DND-41 (cell line): Measurements from ENCODE around the gene SRGN.

Experiments used
- ATAC-seq: fragments of 200-7000 bp; cut with Tn5 transposase; 3 replicates; pipeline ENCODE4 v1.9.1; 2021; ENCODE audit warnings: low read depth; ENCODE audit not compliant: insufficient read depth
- DNase-seq: peaks from one replicate; pipeline ENCODE4 v3.0.0-alpha.2; 2020
- H2AFZ ChIP-seq: 2 replicates; pipeline ENCODE4 v1.6.0; 2012; ENCODE audit warnings: low read depth, low read length
- H3K27ac ChIP-seq: 2 replicates; pipeline ENCODE4 v1.5.1; 2012; ENCODE audit warnings: low read length, inconsistent platforms
- H3K27me3 ChIP-seq: fragments of 200-600 bp; sonication (generic); 2 replicates; pipeline ENCODE4 v1.6.0; 2012; ENCODE audit warnings: low read length, mild to moderate bottlenecking, inconsistent platforms; ENCODE audit not compliant: insufficient read depth, poor library complexity
- H3K36me3 ChIP-seq: 2 replicates; pipeline ENCODE4 v1.5.1; 2012; ENCODE audit warnings: low read length, inconsistent platforms; ENCODE audit not compliant: insufficient read depth
- H3K4me1 ChIP-seq: 2 replicates; pipeline ENCODE4 v1.5.1; 2012; ENCODE audit warnings: mild to moderate bottlenecking, low read length; ENCODE audit not compliant: insufficient read depth
- H3K4me2 ChIP-seq: 2 replicates; pipeline ENCODE4 v1.6.0; 2012; ENCODE audit warnings: mild to moderate bottlenecking, moderate library complexity, low read length, inconsistent platforms; ENCODE audit not compliant: insufficient read depth
- H3K4me3 ChIP-seq, 2 experiments: fragments of 200-600 bp in 1 of 2; shearing (Covaris generic) in 1 of 2; 2 replicates each; pipeline ENCODE4 v1.5.1; 2012 to 2016; ENCODE audit warnings: inconsistent platforms in 2 of 2, low read length in 2 of 2, mild to moderate bottlenecking in 2 of 2, low read depth in 1 of 2, moderate library complexity in 1 of 2
- H3K79me2 ChIP-seq: 2 replicates; pipeline ENCODE4 v1.6.0; 2012; ENCODE audit warnings: low read length, inconsistent platforms; ENCODE audit not compliant: insufficient read depth
- H3K9ac ChIP-seq: 2 replicates; pipeline ENCODE4 v1.6.0; 2012; ENCODE audit warnings: low read depth, mild to moderate bottlenecking, inconsistent platforms, low read length, moderate library complexity
- H3K9me3 ChIP-seq: 2 replicates; pipeline ENCODE4 v1.5.1; 2012; ENCODE audit warnings: low read length, moderate library complexity, mild to moderate bottlenecking, inconsistent platforms; ENCODE audit not compliant: insufficient read depth, severe bottlenecking
- H4K20me1 ChIP-seq: 2 replicates; pipeline ENCODE4 v1.6.0; 2012; ENCODE audit warnings: low read length; ENCODE audit not compliant: insufficient read depth
- EZH2 ChIP-seq: IDR thresholded peaks from 3 replicates; pipeline ENCODE4 v1.6.1; 2012; ENCODE audit warnings: borderline replicate concordance, low read depth, mild to moderate bottlenecking, moderate library complexity, low read length, inconsistent platforms; ENCODE audit not compliant: severe bottlenecking
- TF ChIP-seq, protein P1 (sequence below): IDR thresholded peaks from 2 replicates; pipeline ENCODE4 v1.5.1; 2012; ENCODE audit warnings: borderline replicate concordance, low read length, moderate library complexity, mild to moderate bottlenecking; ENCODE audit not compliant: poor library complexity, severe bottlenecking; ENCODE audit errors: extremely low read depth

The SRGN gene

GRCh38 chr10:69056129-69056528 lies 31.8 kb upstream of the SRGN start:
- no peaks in the 10 kb centered on the region for H3K79me2 ChIP-seq
- H4K20me1 ChIP-seq = 0 out of 2 replicates have a peak, but pooled peaks cover 3% of the 10 kb centered on the region
- no peak overlapping the region for H3K9ac ChIP-seq
- ATAC-seq = no peak
- no peak overlapping the region for H3K4me2 ChIP-seq
- no peak overlapping the region for H3K27ac ChIP-seq
- H3K4me3 ChIP-seq = no peak overlapping the region
- no peaks in the 10 kb centered on the region for H3K4me1 ChIP-seq
- H3K27me3 ChIP-seq = no peaks in the 10 kb centered on the region
- no peaks in the 10 kb centered on the region for H3K9me3 ChIP-seq
- TF ChIP-seq, protein P1, sequence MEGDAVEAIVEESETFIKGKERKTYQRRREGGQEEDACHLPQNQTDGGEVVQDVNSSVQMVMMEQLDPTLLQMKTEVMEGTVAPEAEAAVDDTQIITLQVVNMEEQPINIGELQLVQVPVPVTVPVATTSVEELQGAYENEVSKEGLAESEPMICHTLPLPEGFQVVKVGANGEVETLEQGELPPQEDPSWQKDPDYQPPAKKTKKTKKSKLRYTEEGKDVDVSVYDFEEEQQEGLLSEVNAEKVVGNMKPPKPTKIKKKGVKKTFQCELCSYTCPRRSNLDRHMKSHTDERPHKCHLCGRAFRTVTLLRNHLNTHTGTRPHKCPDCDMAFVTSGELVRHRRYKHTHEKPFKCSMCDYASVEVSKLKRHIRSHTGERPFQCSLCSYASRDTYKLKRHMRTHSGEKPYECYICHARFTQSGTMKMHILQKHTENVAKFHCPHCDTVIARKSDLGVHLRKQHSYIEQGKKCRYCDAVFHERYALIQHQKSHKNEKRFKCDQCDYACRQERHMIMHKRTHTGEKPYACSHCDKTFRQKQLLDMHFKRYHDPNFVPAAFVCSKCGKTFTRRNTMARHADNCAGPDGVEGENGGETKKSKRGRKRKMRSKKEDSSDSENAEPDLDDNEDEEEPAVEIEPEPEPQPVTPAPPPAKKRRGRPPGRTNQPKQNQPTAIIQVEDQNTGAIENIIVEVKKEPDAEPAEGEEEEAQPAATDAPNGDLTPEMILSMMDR = no peak
- TF ChIP-seq EZH2 = no peak
- no peak for DNase-seq
- H3K36me3 ChIP-seq = no peaks in the 10 kb centered on the region
- H2AFZ ChIP-seq = no peak overlapping the region

DNA sequence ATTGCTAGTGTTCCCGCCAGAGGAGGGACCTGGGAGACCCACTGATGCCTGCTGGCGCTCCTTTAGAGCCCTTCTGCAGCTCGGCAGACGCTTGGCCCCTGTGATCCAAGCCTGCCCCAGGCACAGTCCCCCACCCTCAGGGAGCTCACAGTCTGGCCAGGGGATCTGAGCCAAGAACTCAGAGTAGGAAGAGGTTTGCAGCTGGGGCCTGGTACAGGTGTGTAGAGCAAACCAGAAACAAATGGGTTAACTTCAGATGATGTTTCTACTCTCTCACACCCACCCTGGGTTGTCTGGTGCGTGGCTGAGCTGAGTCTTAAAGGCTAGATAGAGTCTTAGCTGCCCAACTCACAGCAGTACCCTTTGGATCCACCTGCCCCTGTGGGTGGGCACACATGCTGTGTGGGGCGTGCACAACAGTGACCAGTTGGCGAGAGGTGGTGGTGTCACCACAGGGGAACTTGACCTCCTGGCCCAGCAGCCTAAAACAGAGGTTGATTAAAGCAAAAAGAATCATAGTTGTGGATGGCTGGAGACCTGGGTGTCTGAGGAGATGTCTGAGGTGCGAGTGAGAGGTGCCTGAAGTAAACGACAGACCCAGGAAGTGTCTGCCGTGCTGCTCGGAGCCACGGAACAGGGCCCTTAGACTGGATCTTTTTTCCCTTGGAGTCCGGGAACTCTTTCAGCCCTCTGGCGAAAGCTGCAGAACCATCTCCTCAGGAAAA lies 31.2 kb upstream of the SRGN start:
- H4K20me1 ChIP-seq = 0 out of 2 replicates have a peak, but pooled peaks cover 3% of the 10 kb centered on the region
- H3K27ac ChIP-seq = no peak overlapping the region
- no peaks in the 10 kb centered on the region for H3K36me3 ChIP-seq
- H3K79me2 ChIP-seq = no peaks in the 10 kb centered on the region
- H3K9me3 ChIP-seq = no peaks in the 10 kb centered on the region
- TF ChIP-seq, protein P1 = no peak
- no peak for TF ChIP-seq EZH2
- no peaks in the 10 kb centered on the region for H3K27me3 ChIP-seq
- no peak for ATAC-seq
- DNase-seq = no peak
- H2AFZ ChIP-seq = no peak overlapping the region
- H3K4me3 ChIP-seq = no peak overlapping the region
- no peaks in the 10 kb centered on the region for H3K4me1 ChIP-seq
- H3K9ac ChIP-seq = no peak overlapping the region
- no peak overlapping the region for H3K4me2 ChIP-seq

DNA sequence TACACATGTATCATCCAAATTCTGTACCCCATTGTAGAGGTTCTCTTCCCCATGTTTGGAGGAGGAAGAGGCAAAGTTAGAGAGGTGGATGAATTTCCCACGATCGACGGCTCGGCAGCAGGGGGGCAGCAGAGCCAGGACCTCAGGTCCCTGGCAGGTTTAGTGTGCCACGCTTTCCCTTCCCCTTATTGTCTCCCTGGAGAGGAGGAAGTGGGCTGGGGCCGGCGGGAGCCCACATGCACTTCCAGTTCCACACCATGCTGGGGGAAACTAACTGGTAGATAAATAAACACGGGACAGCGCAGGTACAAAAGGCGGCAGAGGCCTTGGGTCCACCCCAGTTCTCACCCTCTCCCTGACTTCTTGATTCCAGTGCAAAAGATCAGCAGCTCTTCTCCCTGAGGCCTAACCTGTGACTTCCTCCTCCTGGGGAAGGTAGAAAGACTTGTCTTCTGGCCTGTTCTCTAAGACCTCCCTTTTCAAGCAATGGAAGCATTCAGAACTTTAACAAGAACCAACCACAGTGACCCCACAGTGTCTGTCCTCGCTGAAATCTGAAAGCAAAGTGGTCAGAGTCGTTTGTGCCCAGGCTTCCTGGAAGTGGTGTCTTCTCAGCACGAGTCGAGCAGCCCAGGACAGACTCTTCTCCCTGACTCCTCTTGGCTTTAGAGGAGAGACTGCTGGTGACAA lies 30.5 kb upstream of the SRGN start:
- Histone ChIP-seq H3K79me2 (no peaks in the 10 kb centered on the region), H3K4me1 (no peaks in the 10 kb centered on the region), H3K27me3 (peaks cover 3% of the 10 kb centered on the region), H3K27ac (no peak overlapping the region), H3K4me3 (no peak overlapping the region), H2AFZ (no peak overlapping the region), H3K9me3 (no peaks in the 10 kb centered on the region), H3K36me3 (no peaks in the 10 kb centered on the region), H3K4me2 (no peak overlapping the region), H4K20me1 (no peaks in the 10 kb centered on the region), H3K9ac (no peak overlapping the region)
- no peak for TF ChIP-seq EZH2
- TF ChIP-seq, protein P1 = no peak
- DNase-seq (no peak), ATAC-seq (no peak)

DNA sequence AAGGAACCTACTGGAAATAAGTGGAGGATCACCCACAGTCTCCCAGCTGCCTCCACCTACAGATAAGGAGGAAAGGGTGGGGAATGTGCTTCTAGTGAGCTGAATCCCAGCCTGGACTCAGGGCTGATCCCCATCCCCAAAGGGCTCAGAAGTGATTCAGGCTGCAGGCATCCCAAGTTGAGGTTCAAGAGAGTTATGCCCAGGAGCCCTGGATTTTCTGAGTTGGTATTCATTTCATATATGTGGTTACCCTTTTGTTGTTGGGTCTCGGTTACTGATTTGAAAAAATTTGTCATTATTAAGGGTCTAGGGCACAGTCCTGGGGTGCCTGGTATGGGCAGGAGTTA lies 30.0 kb upstream of the SRGN start:
- Histone ChIP-seq H3K36me3 (no peaks in the 10 kb centered on the region), H3K4me2 (no peak overlapping the region), H3K27me3 (peaks cover 6% of the 10 kb centered on the region), H3K4me3 (no peak overlapping the region), H3K9me3 (no peaks in the 10 kb centered on the region), H2AFZ (no peak overlapping the region), H3K79me2 (no peaks in the 10 kb centered on the region), H4K20me1 (no peaks in the 10 kb centered on the region), H3K9ac (no peak overlapping the region), H3K4me1 (no peaks in the 10 kb centered on the region), H3K27ac (no peak overlapping the region)
- TF ChIP-seq, protein P1 = no peak
- DNase-seq (no peak), ATAC-seq (no peak)
